Smooth muscle cell of the brain vasculature (primary cell): ENCODE measurements around the gene GALR3.

Experiments
- DNase-seq: peaks from one replicate; pipeline ENCODE4 v3.0.0-alpha.2; 2012; ENCODE audit warnings: low read depth, low spot score

Gene GALR3

GRCh38 chr22:37803195-37803638 is 20.0 kb upstream of the GALR3 start:
- DNase-seq, result no peak

- DNase-seq, result no peak
These were observed 19.4 kb upstream of the GALR3 start for GRCh38 chr22:37803639-37804351.

- no peak for DNase-seq
These were observed 18.8 kb upstream of the GALR3 start for GRCh38 chr22:37804352-37804880.

GRCh38 chr22:37804881-37805809 is 18.0 kb upstream of the GALR3 start:
- DNase-seq, result no peak

- no peak for DNase-seq
These were observed 17.3 kb upstream of the GALR3 start for GRCh38 chr22:37805810-37806277.

- no peak for DNase-seq
These were observed 16.5 kb upstream of the GALR3 start for GRCh38 chr22:37806409-37807333.

- DNase-seq, result peak; percentile 89
These were observed 15.5 kb upstream of the GALR3 start, which contains the start of gene GCAT for GRCh38 chr22:37807410-37808293. Gene GCAT (plus strand): TSS chr22:37807934. CDS start chr22:37807968, 34 bp downstream.

- no peak for DNase-seq
These were observed 14.9 kb upstream of the GALR3 start for GRCh38 chr22:37808294-37808657.

GRCh38 chr22:37809672-37810333 is 13.4 kb upstream of the GALR3 start:
- no peak for DNase-seq

- DNase-seq, result no peak
These were observed 11.3 kb upstream of the GALR3 start for GRCh38 chr22:37811867-37812266.

GRCh38 chr22:37812869-37813678 is 10.1 kb upstream of the GALR3 start:
- DNase-seq, result no peak

GRCh38 chr22:37815593-37815992 is 7.6 kb upstream of the GALR3 start:
- no peak for DNase-seq

GRCh38 chr22:37816543-37817180 is 6.5 kb upstream of the GALR3 start:
- no peak for DNase-seq

- peak; percentile 62 for DNase-seq
These were observed 5.3 kb upstream of the GALR3 start for GRCh38 chr22:37817705-37818408.

GRCh38 chr22:37818409-37819104 is 4.6 kb upstream of the GALR3 start:
- no peak for DNase-seq

- no peak for DNase-seq
These were observed 4.1 kb upstream of the GALR3 start for GRCh38 chr22:37819105-37819433.

- no peak for DNase-seq
These were observed 2.8 kb upstream of the GALR3 start for GRCh38 chr22:37820350-37820749.
